Measurements from ENCODE around the gene RNF175. TPM values are rescaled to one million over a fixed set of nuclear protein-coding genes. Genes with fewer than 3 reads are reported as not detected.

The RNF175 gene
- total and polyA plus RNA-seq, 2 experiments from 2014 or later: 1.4 to 1.9 TPM

- no peaks in the 10 kb centered on the region for H3K4me1 ChIP-seq (ENCODE audit: low read depth)
- DNase-seq (ENCODE audit: low read depth in 1 of 2, low spot score in 1 of 2): no peak
- no peak overlapping the region for H3K4me3 ChIP-seq
- H3K27ac ChIP-seq: no peak overlapping the region
- no peaks in the 10 kb centered on the region for H3K36me3 ChIP-seq
- no peaks in the 10 kb centered on the region for H3K9me3 ChIP-seq (ENCODE audit: low read depth)
- no peaks in the 10 kb centered on the region for H3K27me3 ChIP-seq
- no peak for TF ChIP-seq CTCF (IDR thresholded peaks at IDR 0.05; ENCODE audit: low read depth, low read length)
Measured at GRCh38 chr4:153778383-153778782, 18.6 kb upstream of the RNF175 start.

- no peak for DNase-seq (ENCODE audit: low read depth in 1 of 2, low spot score in 1 of 2)
- TF ChIP-seq CTCF (IDR thresholded peaks at IDR 0.05; ENCODE audit: low read depth, low read length): no peak
- H3K4me3 ChIP-seq: no peak overlapping the region
- no peaks in the 10 kb centered on the region for H3K36me3 ChIP-seq
- H3K27me3 ChIP-seq: no peaks in the 10 kb centered on the region
- H3K27ac ChIP-seq: no peak overlapping the region
- H3K9me3 ChIP-seq (ENCODE audit: low read depth): no peaks in the 10 kb centered on the region
- H3K4me1 ChIP-seq (ENCODE audit: low read depth): no peaks in the 10 kb centered on the region
Measured at GRCh38 chr4:153777421-153777820, 17.6 kb upstream of the RNF175 start.

GRCh38 chr4:153776601-153777000 is 16.8 kb upstream of the RNF175 start:
- H3K4me3 ChIP-seq: no peak overlapping the region
- no peaks in the 10 kb centered on the region for H3K36me3 ChIP-seq
- H3K27me3 ChIP-seq: no peaks in the 10 kb centered on the region
- no peaks in the 10 kb centered on the region for H3K4me1 ChIP-seq (ENCODE audit: low read depth)
- no peaks in the 10 kb centered on the region for H3K9me3 ChIP-seq (ENCODE audit: low read depth)
- no peak for DNase-seq (ENCODE audit: low read depth in 1 of 2, low spot score in 1 of 2)
- TF ChIP-seq CTCF (IDR thresholded peaks at IDR 0.05; ENCODE audit: low read depth, low read length): no peak
- no peak overlapping the region for H3K27ac ChIP-seq

GRCh38 chr4:153773236-153773690 is 13.4 kb upstream of the RNF175 start:
- no peak for DNase-seq (ENCODE audit: low read depth in 1 of 2, low spot score in 1 of 2)
- no peak for TF ChIP-seq CTCF (IDR thresholded peaks at IDR 0.05; ENCODE audit: low read depth, low read length)
- Histone ChIP-seq H3K4me1 (ENCODE audit: low read depth) (no peaks in the 10 kb centered on the region), H3K9me3 (ENCODE audit: low read depth) (no peaks in the 10 kb centered on the region), H3K36me3 (no peaks in the 10 kb centered on the region), H3K27ac (no peak overlapping the region), H3K27me3 (no peaks in the 10 kb centered on the region), H3K4me3 (no peak overlapping the region)

GRCh38 chr4:153771046-153771445 is 11.2 kb upstream of the RNF175 start:
- no peak overlapping the region for H3K4me3 ChIP-seq
- DNase-seq (ENCODE audit: low read depth in 1 of 2, low spot score in 1 of 2): peak in 1 of 2 donors; percentile 22
- H3K27me3 ChIP-seq: no peaks in the 10 kb centered on the region
- no peaks in the 10 kb centered on the region for H3K9me3 ChIP-seq (ENCODE audit: low read depth)
- TF ChIP-seq CTCF (IDR thresholded peaks at IDR 0.05; ENCODE audit: low read depth, low read length): no peak
- H3K27ac ChIP-seq: no peak overlapping the region
- H3K4me1 ChIP-seq (ENCODE audit: low read depth): no peaks in the 10 kb centered on the region
- H3K36me3 ChIP-seq: no peaks in the 10 kb centered on the region

GRCh38 chr4:153766758-153767157 is 6.9 kb upstream of the RNF175 start:
- Histone ChIP-seq H3K36me3 (no peaks in the 10 kb centered on the region), H3K4me3 (no peak overlapping the region), H3K27me3 (peaks cover 4% of the 10 kb centered on the region), H3K27ac (no peak overlapping the region), H3K4me1 (ENCODE audit: low read depth) (no peaks in the 10 kb centered on the region), H3K9me3 (ENCODE audit: low read depth) (no peaks in the 10 kb centered on the region)
- TF ChIP-seq CTCF (IDR thresholded peaks at IDR 0.05; ENCODE audit: low read depth, low read length): no peak
- DNase-seq (ENCODE audit: low read depth in 1 of 2, low spot score in 1 of 2): no peak

Data from cardiac muscle cell (in vitro differentiated cells and primary cell).